Kidney (tissue), 14 donors: ENCODE measurements around the gene KMT2E. TPM values are rescaled to one million over a fixed set of nuclear protein-coding genes. Genes with fewer than 3 reads are reported as not detected.

Source experiments
- DNase-seq, 5 donors: peaks; one replicate each; pipeline ENCODE4 v3.0.0-alpha.2; 2013 to 2020
- FAIRE-seq: peaks from 2 replicates; lab custom pipeline; 2012; peaks lifted over from hg19 to GRCh38; lab: Jason Lieb, UNC
- H3K27ac ChIP-seq, 2 donors: one replicate each; pipeline ENCODE4 v1.7.0; 2013; ENCODE audit warnings: low read depth in 2 of 2, low read length in 2 of 2, inconsistent platforms in 1 of 2
- H3K27me3 ChIP-seq: one replicate; pipeline ENCODE4 v1.7.1; 2013; ENCODE audit warnings: low read length, inconsistent platforms; ENCODE audit not compliant: control insufficient read depth, insufficient read depth
- H3K36me3 ChIP-seq, 3 donors: one replicate each; pipeline versions ENCODE4 v1.7.0 to v1.7.1; 2013; ENCODE audit warnings: low read length in 3 of 3, control low read depth in 1 of 3, inconsistent platforms in 1 of 3; ENCODE audit not compliant: insufficient read depth in 3 of 3, control insufficient read depth in 2 of 3
- H3K4me1 ChIP-seq, 3 donors: one replicate each; pipeline versions ENCODE4 v1.7.0 to v1.7.1; 2013; ENCODE audit warnings: low read length in 3 of 3, inconsistent platforms in 1 of 3, low read depth in 1 of 3; ENCODE audit not compliant: control insufficient read depth in 2 of 3, insufficient read depth in 2 of 3
- H3K4me3 ChIP-seq, 3 donors: one replicate each; pipeline versions ENCODE4 v1.7.0 to v1.8.1; 2013; ENCODE audit warnings: low read length in 3 of 3, control low read depth in 1 of 3, inconsistent platforms in 1 of 3
- H3K9ac ChIP-seq, 3 donors: one replicate each; pipeline versions ENCODE4 v1.7.0 to v1.7.1; 2013; ENCODE audit warnings: low read length in 3 of 3, control low read depth in 1 of 3, inconsistent platforms in 1 of 3
- H3K9me3 ChIP-seq, 3 donors: one replicate each; pipeline versions ENCODE4 v1.7.0 to v1.7.1; 2013; ENCODE audit warnings: low read length in 3 of 3, control low read depth in 1 of 3, inconsistent platforms in 1 of 3; ENCODE audit not compliant: control insufficient read depth in 2 of 3, insufficient read depth in 1 of 3
- CTCF ChIP-seq: IDR thresholded peaks from 3 replicates; pipeline ENCODE4 v1.5.1; 2012; ENCODE audit warnings: mild to moderate bottlenecking, moderate library complexity, borderline replicate concordance; ENCODE audit not compliant: insufficient read depth; ENCODE audit errors: extremely low read depth
- intact Hi-C: fragments of 100-400 bp; cut with DNase I; formaldehyde crosslinking; loops from one replicate; pipeline ENCODE4 v1.11.1; 2022
- polyA plus RNA-seq: library from polyadenylated mRNA; stranded (reverse); fragments of 350-450 nt; fragmentation: Illumina TruSeq; extraction: RNeasy Lipid Tissue Mini Kit (QIAGEN cat#74804); gene quantifications from one replicate; pipeline ENCODE4 v1.2.3, GENCODE V29; 2014; ENCODE audit warnings: low read depth, low replicate concordance; ENCODE audit not compliant: insufficient read depth
- total RNA-seq: library from RNA; stranded (reverse); fragmentation: NEBNext Ultra II Directional; extraction: Animal tissue kit (Norgen Biotek cat#: 25700); gene quantifications from one replicate; pipeline ENCODE4 v1.2.1, GENCODE V29; 2021
- donor health status: control.
- donor health status: control.
- donor health status: control.
- donor health status: control.
- donor health status: control.
- donor health status: DM: yes; HTN: yes; CAD: no.
- donor health status: Normal renal cell carcinoma (clear cell type).

Gene KMT2E
- total and polyA plus RNA-seq, 2 donors from 2014 or later = 7.2 to 106 TPM

- H3K9me3 ChIP-seq = no peaks in the 10 kb centered on the region
- peaks cover 21 to 54% (median 25%) of the 10 kb centered on the region in 3 donors for H3K4me1 ChIP-seq
- intact Hi-C loops = no loop called here
- FAIRE-seq = peak; percentile 3
- DNase-seq = peak in 2 of 5 donors; percentile 64 to 71
- no peaks in the 10 kb centered on the region for H3K27me3 ChIP-seq
- no peak overlapping the region for H3K9ac ChIP-seq
- H3K4me3 ChIP-seq = no peak overlapping the region
- no peaks in the 10 kb centered on the region for H3K36me3 ChIP-seq
- TF ChIP-seq CTCF = peak; percentile 71
- peak overlapping the region in 1 of 2 donors; percentile 13 for H3K27ac ChIP-seq
Measured at GRCh38 chr7:104980841-104981671, 32.9 kb upstream of the KMT2E start.

- H3K9ac ChIP-seq = no peak overlapping the region
- no peak for TF ChIP-seq CTCF
- intact Hi-C loops = no loop called here
Measured at GRCh38 chr7:104981672-104982037, 32.4 kb upstream of the KMT2E start.

GRCh38 chr7:104982308-104983075 is 31.5 kb upstream of the KMT2E start:
- intact Hi-C loops = no loop called here
- FAIRE-seq (no peak), DNase-seq (no peak)
- peak overlapping the region in 2 of 3 donors; percentile 66 to 78 for H3K4me3 ChIP-seq
- TF ChIP-seq CTCF = no peak
- peak overlapping the region; percentile 99 for H3K27ac ChIP-seq
- H3K9ac ChIP-seq = peak overlapping the region; percentile 63 to 97 (median 66)
- peaks cover 17 to 48% (median 20%) of the 10 kb centered on the region in 3 donors for H3K4me1 ChIP-seq
- no peaks in the 10 kb centered on the region for H3K9me3 ChIP-seq
- no peaks in the 10 kb centered on the region for H3K27me3 ChIP-seq
- no peaks in the 10 kb centered on the region for H3K36me3 ChIP-seq

More at GRCh38 chr7:104981672-104982037, 32.4 kb upstream of the KMT2E start:
- Histone ChIP-seq H3K27me3 (no peaks in the 10 kb centered on the region), H3K4me1 (peaks cover 21 to 54% (median 25%) of the 10 kb centered on the region in 3 donors), H3K36me3 (no peaks in the 10 kb centered on the region), H3K4me3 (no peak overlapping the region), H3K27ac (no peak overlapping the region), H3K9me3 (no peaks in the 10 kb centered on the region)
- DNase-seq = no peak
- no peak for FAIRE-seq
